Naive thymus-derived CD8-positive, alpha-beta T cell (primary cell): Measurements from ENCODE around the gene KDM4C. TPM values are rescaled to one million over a fixed set of nuclear protein-coding genes. Genes with fewer than 3 reads are reported as not detected.

Experiments used
- ATAC-seq, 2 donors: fragments of 150-1000 bp; cut with Tn5 transposase in 1 of 2; sonication (Bioruptor Pico), chemical (Tn5 transposase) in 1 of 2; 1 replicate in 1 of 2; 2 replicates in 1 of 2; pipeline ENCODE4 v1.10.0; 2021; ENCODE audit warnings: mild to moderate bottlenecking in 2 of 2, moderate library complexity in 2 of 2
- POLR2A ChIA-PET: fragments of 350-600 bp; sonication (Branson Sonifier 250); formaldehyde crosslinking; loops from one replicate; lab custom pipeline; 2021; ENCODE audit warnings: antibody characterized with exemption; lab: Charles Lee
- DNase-seq, 10 donors: peaks; one replicate each; pipeline versions ENCODE4 v3.0.0 to v3.0.0-alpha.2; 2020 to 2022
- H3K27ac Mint-ChIP-seq, 10 donors: one replicate each; pipeline ENCODE4 v1.8.0; 2020 to 2022; ENCODE audit warnings: mild to moderate bottlenecking in 10 of 10, mixed read lengths in 10 of 10, moderate library complexity in 4 of 10, inconsistent platforms in 1 of 10
- H3K27me3 Mint-ChIP-seq, 5 donors: one replicate each; pipeline ENCODE4 v1.8.0; 2021 to 2022; ENCODE audit warnings: mixed read lengths in 5 of 5
- H3K36me3 Mint-ChIP-seq, 3 donors: one replicate each; pipeline ENCODE4 v1.8.0; 2020 to 2022; ENCODE audit warnings: mixed read lengths in 3 of 3, mild to moderate bottlenecking in 2 of 3, inconsistent platforms in 1 of 3
- H3K4me1 Mint-ChIP-seq, 4 donors: one replicate each; pipeline ENCODE4 v1.8.0; 2021 to 2022; ENCODE audit warnings: mixed read lengths in 4 of 4
- H3K4me3 Mint-ChIP-seq, 10 donors: one replicate each; pipeline ENCODE4 v1.8.0; 2020 to 2022; ENCODE audit warnings: mild to moderate bottlenecking in 10 of 10, mixed read lengths in 10 of 10, moderate library complexity in 6 of 10, inconsistent platforms in 1 of 10
- H3K9me3 Mint-ChIP-seq, 9 donors: one replicate each; pipeline ENCODE4 v1.8.0; 2020 to 2022; ENCODE audit warnings: mixed read lengths in 9 of 9, mild to moderate bottlenecking in 3 of 9, inconsistent platforms in 1 of 9, moderate library complexity in 1 of 9
- polyA plus RNA-seq, 3 donors: library from polyadenylated mRNA; unstranded; fragments of 300-500 nt; fragmentation: Illumina TruSeq; gene quantifications; one replicate each; pipeline ENCODE4 v1.2.3, GENCODE V29; 2021
- total RNA-seq, 8 experiments: library from RNA in 2 of 8; stranded (reverse) in 2 of 8; gene quantifications; one replicate each; pipeline ENCODE4 v1.2.3 and lab custom pipeline; 2021 to 2026

KDM4C gene
- total and polyA plus RNA-seq, 5 experiments from 2014 or later, result 27.5 to 83.6 (median 27.8) TPM

DNA sequence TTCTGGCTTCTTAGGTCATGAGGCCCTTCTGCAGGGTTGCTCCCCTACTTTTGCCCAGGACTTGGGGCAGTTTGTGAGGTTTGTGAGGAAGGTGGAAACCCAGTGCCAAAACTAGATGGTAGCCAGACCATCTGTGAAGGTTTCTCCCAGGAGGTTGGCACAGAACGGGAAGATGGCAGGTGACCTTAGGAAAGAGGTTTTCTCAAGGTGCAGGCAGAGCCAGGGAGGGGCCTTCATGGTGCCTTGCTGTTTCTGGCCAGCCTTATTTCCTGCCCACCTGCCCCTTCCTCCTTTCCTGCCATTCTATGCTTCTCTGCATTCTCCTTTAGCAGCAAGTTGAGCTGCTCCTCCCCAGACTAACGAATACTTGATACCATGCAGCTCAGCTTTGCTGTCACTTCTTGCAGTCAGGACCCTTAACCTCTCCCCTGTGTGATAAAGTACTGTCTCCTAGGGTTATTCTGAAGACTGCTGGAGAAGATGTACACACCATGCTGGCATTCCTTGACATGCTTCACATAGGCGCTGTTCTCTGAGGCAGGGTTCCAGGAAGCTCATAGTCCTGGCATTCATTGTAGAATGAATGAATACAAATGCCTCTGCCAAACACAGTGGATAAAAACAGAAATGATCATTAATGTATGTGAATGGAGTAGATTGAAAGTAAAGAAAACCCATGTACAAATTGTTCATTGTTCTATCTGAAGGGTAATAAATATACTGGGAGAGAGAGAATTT is 154.3 kb downstream of the KDM4C start:
- ATAC-seq (no peak), DNase-seq (no peak)
- Mint-ChIP-seq H3K36me3 (peaks cover 0 to 15% (median 5%) of the 10 kb centered on the region in 3 donors), H3K4me1 (peaks cover 19 to 38% (median 31%) of the 10 kb centered on the region in 4 donors), H3K4me3 (no peak overlapping the region), H3K27ac (peak overlapping the region in 7 of 10 donors; percentile 4 to 58 (median 36)), H3K9me3 (no peaks in the 10 kb centered on the region), H3K27me3 (no peaks in the 10 kb centered on the region)
- POLR2A ChIA-PET, result no interaction called here

DNA sequence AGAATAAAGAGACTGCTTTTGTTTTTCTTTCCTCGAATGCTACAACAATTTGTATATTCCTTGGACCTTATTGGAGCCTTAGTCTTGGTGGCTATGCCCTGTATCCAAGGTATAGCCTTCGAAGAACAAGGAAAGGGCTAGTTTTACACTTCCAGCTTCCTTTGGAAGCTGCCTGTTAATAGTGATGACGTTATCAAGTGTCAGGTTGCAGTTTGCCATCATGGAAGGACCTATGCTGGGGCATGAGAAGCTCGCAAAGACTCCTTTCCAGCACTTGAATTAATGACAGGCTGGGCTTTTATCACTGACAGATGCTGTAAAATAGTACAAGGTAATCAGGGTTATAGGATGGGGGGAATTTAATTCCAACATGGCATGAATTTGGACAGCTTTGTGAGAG is 157.9 kb downstream of the KDM4C start:
- peaks cover 30 to 56% (median 45%) of the 10 kb centered on the region in 4 donors for H3K4me1 Mint-ChIP-seq
- no peak for DNase-seq
- peaks cover 0 to 10% (median 0%) of the 10 kb centered on the region in 9 donors for H3K9me3 Mint-ChIP-seq
- H3K36me3 Mint-ChIP-seq, result peaks cover 5 to 32% (median 6%) of the 10 kb centered on the region in 3 donors
- no peak for ATAC-seq
- H3K27ac Mint-ChIP-seq, result peak overlapping the region in 4 of 10 donors; percentile 1 to 66 (median 24)
- POLR2A ChIA-PET, result no interaction called here
- H3K27me3 Mint-ChIP-seq, result no peaks in the 10 kb centered on the region
- H3K4me3 Mint-ChIP-seq, result no peak overlapping the region

DNA sequence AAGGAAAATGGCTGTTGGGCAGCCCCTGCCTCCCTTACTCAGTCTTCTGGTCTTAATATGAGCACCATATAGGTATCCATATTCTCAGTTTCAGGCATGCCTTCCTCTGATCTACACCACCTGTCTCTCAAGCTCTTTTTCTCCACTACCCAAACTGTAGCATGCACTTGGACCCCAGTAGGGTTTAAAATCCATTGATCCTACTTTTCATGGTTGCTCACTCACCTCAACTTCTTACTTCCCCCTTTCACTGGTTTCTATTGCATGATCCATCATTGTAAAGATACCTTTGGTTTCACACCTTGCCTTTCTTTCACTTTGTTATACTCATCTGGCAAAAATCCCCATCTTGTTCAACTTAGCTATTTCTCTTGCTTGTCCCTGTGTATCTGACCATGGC is 159.4 kb downstream of the KDM4C start:
- POLR2A ChIA-PET, result no interaction called here
- H3K27ac Mint-ChIP-seq, result peak overlapping the region in 2 of 10 donors; percentile 1 to 5
- H3K27me3 Mint-ChIP-seq, result no peaks in the 10 kb centered on the region
- DNase-seq (no peak), ATAC-seq (no peak)
- H3K9me3 Mint-ChIP-seq, result peaks cover 0 to 10% (median 0%) of the 10 kb centered on the region in 9 donors
- peaks cover 31 to 62% (median 49%) of the 10 kb centered on the region in 4 donors for H3K4me1 Mint-ChIP-seq
- H3K4me3 Mint-ChIP-seq, result no peak overlapping the region
- peaks cover 6 to 45% (median 11%) of the 10 kb centered on the region in 3 donors for H3K36me3 Mint-ChIP-seq

DNA sequence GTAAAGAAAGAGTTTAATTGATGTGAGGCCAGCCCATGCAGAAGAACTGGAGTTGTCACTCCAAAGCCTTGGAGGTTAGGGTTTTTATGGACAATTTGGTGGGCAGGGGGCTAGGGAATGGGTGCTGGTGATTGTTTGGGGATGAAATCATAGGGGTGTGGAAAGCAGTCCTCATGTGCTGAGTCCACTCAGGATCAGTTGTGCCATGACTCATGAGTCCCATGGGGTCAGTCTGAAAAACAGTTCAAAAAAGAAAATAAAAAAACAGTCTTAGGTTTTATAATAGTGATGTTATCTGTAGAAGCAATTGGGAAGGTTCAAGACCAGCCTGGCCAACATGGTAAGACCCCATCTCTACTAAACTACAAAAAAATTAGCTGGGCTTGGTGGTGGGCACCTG is 162.3 kb downstream of the KDM4C start:
- Mint-ChIP-seq H3K9me3 (peaks cover 0 to 10% (median 0%) of the 10 kb centered on the region in 9 donors), H3K27ac (peak overlapping the region in 1 of 10 donors; percentile 91), H3K27me3 (no peaks in the 10 kb centered on the region), H3K4me3 (no peak overlapping the region), H3K4me1 (peaks cover 27 to 67% (median 53%) of the 10 kb centered on the region in 4 donors), H3K36me3 (peaks cover 6 to 65% (median 18%) of the 10 kb centered on the region in 3 donors)
- POLR2A ChIA-PET, result no interaction called here
- DNase-seq, result no peak
- no peak for ATAC-seq

DNA sequence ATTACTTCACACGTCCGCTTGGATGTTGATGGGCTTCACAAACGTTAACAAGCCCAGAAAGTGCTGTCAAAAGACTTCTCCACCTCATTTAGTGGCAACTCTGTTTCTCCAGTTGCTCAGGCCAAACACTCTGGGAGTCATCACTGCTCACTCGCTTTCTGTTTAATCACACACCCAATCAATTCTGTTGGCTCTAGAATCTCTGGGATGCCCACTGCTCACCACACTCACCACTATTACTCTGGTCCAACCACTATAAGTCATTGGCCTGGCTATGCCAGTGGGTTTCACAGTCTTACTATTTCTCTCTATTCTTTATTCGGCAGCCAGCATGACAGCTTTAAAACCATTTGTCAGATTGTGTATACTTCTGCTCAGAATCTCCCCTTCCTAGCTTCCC is 163.5 kb downstream of the KDM4C start:
- POLR2A ChIA-PET, result interaction anchor here (0.6 kb wide), 1 partner anchor 89 kb away, joined by 3 read pairs; no protein-coding TSS in a partner anchor
- no peak for ATAC-seq
- Mint-ChIP-seq H3K27ac (peak overlapping the region in 6 of 10 donors; percentile 3 to 45 (median 20)), H3K27me3 (no peaks in the 10 kb centered on the region), H3K4me3 (no peak overlapping the region), H3K9me3 (peaks cover 0 to 10% (median 0%) of the 10 kb centered on the region in 9 donors), H3K36me3 (peaks cover 6 to 71% (median 17%) of the 10 kb centered on the region in 3 donors), H3K4me1 (peaks cover 28 to 73% (median 53%) of the 10 kb centered on the region in 4 donors)
- DNase-seq, result no peak

DNA sequence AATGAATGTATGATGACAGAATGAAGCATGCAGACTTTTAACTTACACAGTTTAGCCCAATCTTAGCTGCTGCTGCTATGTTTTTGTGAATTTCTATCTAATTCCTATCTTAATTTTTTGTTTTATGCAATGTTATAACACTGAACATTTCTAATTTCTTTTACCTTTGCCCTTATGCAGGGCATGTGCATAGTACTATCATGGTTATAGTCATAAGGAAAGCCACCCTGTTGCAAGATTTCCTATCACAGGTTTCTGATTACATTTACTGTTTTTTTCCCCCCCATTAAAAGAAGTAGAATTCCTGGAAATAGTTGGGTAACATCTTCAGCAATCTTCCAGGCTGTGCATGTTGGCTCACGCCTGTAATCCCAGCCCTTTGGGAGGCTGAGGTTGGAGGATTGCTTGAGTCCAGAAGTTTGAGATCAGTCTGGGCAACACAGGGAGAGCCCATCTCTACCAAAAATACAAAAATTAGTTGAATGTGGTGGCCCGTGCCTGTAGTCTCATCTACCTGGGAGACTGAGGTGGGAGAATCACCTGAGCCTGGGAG is 164.4 kb downstream of the KDM4C start:
- ATAC-seq, result no peak
- Mint-ChIP-seq H3K4me3 (no peak overlapping the region), H3K27ac (peak overlapping the region in 3 of 10 donors; percentile 21 to 45 (median 23)), H3K36me3 (peaks cover 6 to 66% (median 17%) of the 10 kb centered on the region in 3 donors), H3K9me3 (peaks cover 0 to 9% (median 0%) of the 10 kb centered on the region in 9 donors), H3K27me3 (no peaks in the 10 kb centered on the region), H3K4me1 (peaks cover 28 to 78% (median 53%) of the 10 kb centered on the region in 4 donors)
- DNase-seq, result no peak
- POLR2A ChIA-PET, result interaction anchor here (0.6 kb wide), 1 partner anchor 90 kb away, joined by 3 read pairs; no protein-coding TSS in a partner anchor

DNA sequence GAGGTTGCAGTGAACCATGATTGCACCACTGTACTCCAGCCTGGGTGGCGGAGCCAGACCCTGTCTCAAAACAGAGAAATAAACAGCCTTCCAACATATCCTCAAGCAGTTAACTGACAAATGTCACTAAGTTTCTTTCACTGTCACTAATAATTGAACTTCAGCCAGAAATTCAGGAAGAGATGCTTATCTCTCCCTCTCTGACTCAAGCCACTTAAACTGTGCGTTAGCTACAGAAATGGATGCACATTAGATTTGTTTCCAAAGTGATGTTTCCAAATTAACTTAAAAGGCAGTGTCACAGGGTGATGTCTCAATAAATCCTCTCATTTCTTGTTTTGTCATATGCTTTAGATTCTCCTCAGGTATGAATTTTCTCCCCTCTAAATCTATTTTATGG is 164.9 kb downstream of the KDM4C start:
- H3K27ac Mint-ChIP-seq, result peak overlapping the region in 1 of 10 donors; percentile 21
- no peak overlapping the region for H3K4me3 Mint-ChIP-seq
- ATAC-seq (no peak), DNase-seq (no peak)
- H3K27me3 Mint-ChIP-seq, result no peaks in the 10 kb centered on the region
- H3K9me3 Mint-ChIP-seq, result peaks cover 0 to 4% (median 0%) of the 10 kb centered on the region in 9 donors
- peaks cover 25 to 77% (median 51%) of the 10 kb centered on the region in 4 donors for H3K4me1 Mint-ChIP-seq
- POLR2A ChIA-PET, result no interaction called here
- H3K36me3 Mint-ChIP-seq, result peaks cover 2 to 62% (median 17%) of the 10 kb centered on the region in 3 donors

DNA sequence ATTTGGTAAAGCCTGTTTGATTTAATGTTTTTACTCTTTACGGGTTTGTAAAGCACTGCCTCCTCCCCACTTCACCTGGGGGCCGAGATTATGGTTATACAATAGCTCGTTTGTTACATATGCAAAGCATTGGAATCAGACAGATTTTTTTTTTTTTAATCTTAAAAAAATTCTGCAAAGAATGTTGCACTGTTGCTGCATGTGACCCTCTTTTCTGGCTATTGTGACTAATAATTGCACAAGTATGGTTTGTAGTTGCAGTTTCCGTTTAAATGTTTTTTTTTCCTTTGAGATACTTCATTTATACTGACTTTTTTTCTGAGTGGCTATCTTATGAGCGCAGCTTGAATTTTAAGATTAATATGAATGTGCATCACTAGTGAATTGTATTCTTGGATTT is 165.3 kb downstream of the KDM4C start:
- peaks cover 0 to 63% (median 17%) of the 10 kb centered on the region in 3 donors for H3K36me3 Mint-ChIP-seq
- peaks cover 28 to 80% (median 53%) of the 10 kb centered on the region in 4 donors for H3K4me1 Mint-ChIP-seq
- no peak overlapping the region for H3K4me3 Mint-ChIP-seq
- H3K9me3 Mint-ChIP-seq, result peaks cover 0 to 2% (median 0%) of the 10 kb centered on the region in 9 donors
- no peak for DNase-seq
- no peak overlapping the region for H3K27ac Mint-ChIP-seq
- no peaks in the 10 kb centered on the region for H3K27me3 Mint-ChIP-seq
- no peak for ATAC-seq
- POLR2A ChIA-PET, result no interaction called here

DNA sequence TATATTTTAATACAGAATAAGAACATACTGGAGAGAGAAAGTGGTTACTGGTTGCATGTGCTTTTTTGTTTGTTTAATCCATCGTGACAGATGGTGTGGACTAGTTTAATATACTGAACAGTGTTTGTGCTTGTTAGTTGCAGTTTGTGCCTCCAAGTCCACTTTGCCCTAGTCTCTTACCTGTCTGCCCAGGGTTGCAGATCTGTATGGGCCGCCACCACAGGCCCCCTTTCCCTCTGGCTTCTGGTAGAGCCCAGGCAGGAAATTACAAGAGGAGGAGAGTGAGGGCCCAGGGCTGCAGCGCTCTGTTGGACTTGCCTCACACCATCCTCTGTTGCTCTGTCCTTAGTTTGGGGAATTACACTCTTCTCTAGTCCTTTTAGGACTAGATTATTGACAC is 166.4 kb downstream of the KDM4C start:
- ATAC-seq, result no peak
- Mint-ChIP-seq H3K36me3 (peaks cover 0 to 63% (median 19%) of the 10 kb centered on the region in 3 donors), H3K4me3 (no peak overlapping the region), H3K9me3 (no peaks in the 10 kb centered on the region), H3K27me3 (no peaks in the 10 kb centered on the region), H3K4me1 (peaks cover 33 to 85% (median 54%) of the 10 kb centered on the region in 4 donors), H3K27ac (no peak overlapping the region)
- POLR2A ChIA-PET, result interaction anchor here (0.7 kb wide), 1 partner anchor 26 kb away, joined by 4 read pairs; no protein-coding TSS in a partner anchor
- no peak for DNase-seq

DNA sequence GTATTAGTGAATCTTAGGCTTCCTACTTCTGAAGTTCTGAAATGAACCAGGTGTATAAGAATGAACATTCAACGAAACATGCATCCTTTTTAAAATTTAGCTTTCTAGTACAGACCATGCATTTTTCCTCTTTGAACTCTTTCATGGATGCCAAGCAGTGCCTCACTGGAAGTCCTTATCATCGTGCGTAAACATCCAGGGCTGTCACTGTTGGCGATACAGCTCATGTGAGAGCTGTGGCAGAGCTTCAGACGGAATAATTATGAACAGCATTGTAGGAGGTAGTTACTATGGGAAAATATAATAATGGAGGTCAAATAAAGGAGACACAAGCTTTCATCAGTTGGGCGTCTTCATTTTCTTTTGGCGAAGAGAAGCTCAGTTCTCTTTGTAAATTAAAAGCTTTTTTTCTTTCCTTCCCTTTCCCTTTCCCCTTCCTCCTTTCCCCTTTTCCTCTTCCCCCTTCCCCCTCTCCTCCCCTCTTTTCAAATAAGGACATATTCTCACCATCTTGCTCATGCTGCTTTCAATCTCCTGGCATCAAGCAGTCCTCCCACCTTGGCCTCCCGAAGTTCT is 167.3 kb downstream of the KDM4C start:
- Mint-ChIP-seq H3K27me3 (no peaks in the 10 kb centered on the region), H3K27ac (peak overlapping the region in 2 of 10 donors; percentile 20 to 36), H3K4me1 (peaks cover 28 to 80% (median 54%) of the 10 kb centered on the region in 4 donors), H3K9me3 (no peaks in the 10 kb centered on the region), H3K4me3 (no peak overlapping the region), H3K36me3 (peaks cover 0 to 64% (median 22%) of the 10 kb centered on the region in 3 donors)
- ATAC-seq, result no peak
- DNase-seq, result no peak
- POLR2A ChIA-PET, result no interaction called here

DNA sequence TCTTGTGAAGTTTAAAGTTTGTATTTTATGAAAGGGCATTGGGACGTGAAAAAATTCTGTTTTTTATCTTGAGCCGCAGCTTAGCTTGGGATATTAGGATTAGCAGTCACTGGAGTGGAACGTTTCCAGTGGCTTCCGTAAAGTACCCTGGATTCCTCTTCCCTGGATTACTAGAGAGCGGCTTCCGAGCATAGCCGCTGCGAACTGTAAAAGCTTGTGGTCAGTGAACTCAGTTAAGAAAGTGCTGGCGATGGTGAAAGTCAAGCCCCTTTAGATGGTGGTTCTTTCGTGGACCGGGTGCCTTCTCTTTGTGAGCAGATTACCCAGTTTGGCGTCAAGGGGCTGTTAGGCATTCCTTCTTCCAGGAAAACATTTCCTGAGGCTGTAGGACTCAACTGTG is 168.1 kb downstream of the KDM4C start:
- H3K4me3 Mint-ChIP-seq, result no peak overlapping the region
- DNase-seq (no peak), ATAC-seq (no peak)
- H3K27ac Mint-ChIP-seq, result no peak overlapping the region
- H3K27me3 Mint-ChIP-seq, result no peaks in the 10 kb centered on the region
- no peaks in the 10 kb centered on the region for H3K9me3 Mint-ChIP-seq
- H3K36me3 Mint-ChIP-seq, result peaks cover 0 to 65% (median 21%) of the 10 kb centered on the region in 3 donors
- POLR2A ChIA-PET, result no interaction called here
- peaks cover 28 to 75% (median 50%) of the 10 kb centered on the region in 4 donors for H3K4me1 Mint-ChIP-seq

DNA sequence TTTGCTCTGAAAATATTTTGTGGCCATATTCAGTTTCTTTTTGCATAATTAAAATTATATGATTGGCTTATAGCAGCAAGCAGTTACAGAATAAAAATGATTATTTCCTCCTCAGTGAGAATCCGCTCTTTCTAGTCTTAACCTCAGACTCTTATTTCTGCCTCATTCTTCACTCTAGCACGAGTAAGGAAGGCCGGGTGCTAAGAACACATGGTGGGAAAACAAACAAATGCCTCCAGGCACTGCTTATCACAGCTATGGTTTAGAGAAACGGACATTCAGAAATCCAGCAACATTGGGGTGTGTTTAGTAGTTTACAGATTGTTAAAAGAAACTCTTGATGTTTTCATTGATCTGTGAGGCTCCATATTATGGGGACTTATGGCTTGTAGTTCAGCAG is 168.7 kb downstream of the KDM4C start:
- no peak for DNase-seq
- Mint-ChIP-seq H3K9me3 (no peaks in the 10 kb centered on the region), H3K36me3 (peaks cover 0 to 59% (median 18%) of the 10 kb centered on the region in 3 donors), H3K27me3 (no peaks in the 10 kb centered on the region), H3K4me3 (no peak overlapping the region), H3K4me1 (peaks cover 26 to 71% (median 45%) of the 10 kb centered on the region in 4 donors), H3K27ac (no peak overlapping the region)
- ATAC-seq, result no peak
- POLR2A ChIA-PET, result no interaction called here
